Stimulated activated CD4-positive, alpha-beta T cell treated with anti-CD3 and anti-CD28 coated beads, Interleukin-12 subunit alpha, Interleukin-12 subunit beta, amount 100 ng/mL, for 48 hours (primary cell): ENCODE measurements around the gene RAPH1.
"Not testable (repeated sequence)": the region's sequence is repeated elsewhere in the genome, so short reads cannot be mapped to it uniquely, and the experiment has no call there.

Experiments
- DNase-seq, 3 donors: peaks; one replicate each; pipeline ENCODE4 v3.0.0-alpha.2; 2020; ENCODE audit warnings: low read depth in 2 of 3, low spot score in 1 of 3

The RAPH1 gene

GRCh38 chr2:203372706-203373105, 162.4 kb downstream of the RAPH1 start:
- not testable (repeated sequence) for DNase-seq

GRCh38 chr2:203366639-203367466, 168.2 kb downstream of the RAPH1 start:
- no peak for DNase-seq

GRCh38 chr2:203361922-203362321, 173.2 kb downstream of the RAPH1 start:
- no peak for DNase-seq

- no peak for DNase-seq
Measured at GRCh38 chr2:203361495-203361894, 173.6 kb downstream of the RAPH1 start.

- DNase-seq, result no peak
Measured at GRCh38 chr2:203360833-203361430, 174.2 kb downstream of the RAPH1 start.

- DNase-seq, result no peak
Measured at GRCh38 chr2:203359450-203359849, 175.7 kb downstream of the RAPH1 start.

- no peak for DNase-seq
Measured at GRCh38 chr2:203354966-203355365, 180.1 kb downstream of the RAPH1 start.

GRCh38 chr2:203352604-203353255, 182.4 kb downstream of the RAPH1 start:
- no peak for DNase-seq

- DNase-seq, result no peak
Measured at GRCh38 chr2:203347375-203347774, 187.7 kb downstream of the RAPH1 start.

GRCh38 chr2:203346612-203347011, 188.5 kb downstream of the RAPH1 start:
- DNase-seq, result no peak

- DNase-seq, result no peak
Measured at GRCh38 chr2:203344667-203345066, 190.4 kb downstream of the RAPH1 start.
